COLO668 (cell line): ENCODE data around the gene SLC4A5.

Experiments
- DNase-seq: peaks from one replicate; lab custom pipeline; 2025; ENCODE audit not compliant: unreplicated experiment; lab: John Stamatoyannopoulos, UW

SLC4A5 gene

DNA sequence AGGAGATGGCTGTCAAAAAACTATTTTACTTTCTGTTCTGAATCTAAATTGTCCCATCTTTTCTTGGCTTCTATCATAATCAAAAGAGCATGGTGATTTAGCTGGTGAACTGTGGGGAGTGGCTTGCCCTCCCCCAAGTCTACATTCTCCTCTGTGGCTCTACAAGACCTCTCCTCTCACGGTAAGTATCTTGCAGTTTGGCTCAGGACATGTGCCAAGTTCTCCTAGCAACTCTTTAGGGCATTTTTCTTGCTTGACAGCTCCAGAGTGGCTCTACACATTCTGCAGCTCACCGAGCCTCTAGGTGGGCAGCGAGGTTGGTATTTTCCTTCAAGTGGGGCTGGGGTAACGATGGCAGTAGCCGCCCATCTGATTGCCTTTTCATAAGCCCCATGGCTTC is 29.1 kb downstream of the SLC4A5 start:
- DNase-seq, result no peak

DNA sequence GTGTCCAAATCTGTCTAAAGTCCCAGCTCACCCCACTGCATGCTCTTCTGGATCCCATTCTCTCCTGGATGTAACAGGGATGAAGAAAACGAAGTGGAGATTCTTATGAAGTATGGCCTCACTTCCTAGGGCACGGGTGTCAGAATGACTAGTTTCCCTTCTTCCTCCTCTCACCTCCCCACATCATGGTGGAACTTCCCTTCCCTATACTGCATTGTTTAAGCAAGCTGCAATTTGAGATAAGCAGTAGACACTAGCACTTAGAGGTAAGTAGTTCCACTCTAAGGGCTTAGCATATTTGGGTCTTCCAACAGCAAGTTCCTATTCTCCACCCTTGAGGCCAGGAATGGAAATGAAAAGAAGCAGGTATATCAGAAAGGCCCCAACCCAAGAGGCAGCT is 29.7 kb downstream of the SLC4A5 start:
- DNase-seq, result no peak

DNA sequence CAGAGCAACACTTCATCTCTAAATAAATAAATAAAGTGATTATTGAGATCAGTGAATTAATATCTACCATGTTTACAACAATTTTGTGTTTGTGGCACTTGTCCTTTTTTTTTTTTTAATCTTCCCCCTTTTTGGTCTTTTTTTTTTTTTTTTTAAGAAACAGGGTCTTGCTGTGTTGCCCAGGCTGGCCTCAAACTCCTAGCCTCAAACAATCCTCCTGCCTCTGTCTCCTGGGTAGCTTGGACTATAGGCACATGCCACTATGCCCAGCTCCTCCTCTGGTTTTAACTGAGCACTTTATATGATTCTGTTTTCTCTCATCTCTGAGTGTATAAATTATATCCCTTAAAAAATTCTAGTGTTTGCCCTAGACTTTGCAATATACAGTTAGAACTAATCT is 30.3 kb downstream of the SLC4A5 start:
- no peak for DNase-seq

DNA sequence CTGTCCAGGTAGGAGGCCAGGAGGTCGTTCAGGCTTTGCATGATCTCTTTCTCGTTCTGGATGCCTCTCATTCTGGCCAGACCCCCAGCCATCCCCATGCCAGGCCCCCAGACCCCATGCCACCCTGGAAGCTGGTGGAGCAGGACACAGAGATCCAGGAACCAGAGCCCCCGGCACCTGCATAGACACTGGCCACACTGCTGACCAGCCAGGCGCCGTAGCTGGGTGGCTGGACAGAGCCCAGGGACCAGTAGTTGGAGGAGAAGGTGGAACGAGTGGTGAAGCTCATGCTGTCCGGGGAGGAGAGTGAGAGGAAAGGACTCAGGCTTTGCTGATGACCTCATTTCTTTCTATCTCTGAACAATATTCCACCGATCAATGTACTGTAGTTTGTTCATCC is 35.5 kb downstream of the SLC4A5 start:
- no peak for DNase-seq

DNA sequence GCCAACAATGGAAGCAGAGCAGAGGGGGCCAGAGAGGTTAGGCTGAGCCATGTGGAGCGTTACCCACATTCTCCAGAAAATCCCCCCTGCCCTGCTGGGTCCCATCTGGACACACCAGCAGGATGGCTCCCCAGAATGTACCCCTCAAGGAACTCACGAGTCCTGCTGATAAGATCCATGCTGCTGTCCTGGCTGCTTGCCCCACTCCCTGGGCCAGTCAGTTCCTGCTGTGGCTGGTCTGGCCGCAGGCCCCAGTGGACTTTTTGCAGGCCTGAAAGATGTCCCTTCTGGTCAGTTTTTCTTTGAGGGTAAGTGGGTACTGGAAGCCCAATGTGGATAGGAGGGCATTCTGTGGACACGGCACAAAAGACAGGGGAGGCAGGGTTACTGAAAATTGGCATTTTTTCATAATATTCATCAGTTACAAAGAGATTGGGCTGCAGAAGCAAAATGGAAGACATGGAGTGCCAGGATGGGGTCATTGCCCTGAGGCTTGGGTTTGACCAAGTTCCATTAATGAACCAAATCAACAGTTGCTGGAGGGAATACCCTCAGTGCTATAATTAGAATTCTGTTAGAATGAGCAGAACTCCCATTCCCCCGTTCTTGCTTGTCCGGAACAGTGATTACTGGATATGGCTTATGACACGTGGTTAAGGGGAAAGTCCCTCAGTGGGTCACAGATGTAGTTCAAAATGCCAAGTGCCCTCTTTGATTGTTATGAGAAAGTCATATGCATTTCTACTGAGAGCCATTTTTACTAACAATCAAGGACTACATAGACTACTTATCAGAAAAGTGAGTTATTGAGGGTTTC is 38.7 kb downstream of the SLC4A5 start:
- DNase-seq, result no peak

DNA sequence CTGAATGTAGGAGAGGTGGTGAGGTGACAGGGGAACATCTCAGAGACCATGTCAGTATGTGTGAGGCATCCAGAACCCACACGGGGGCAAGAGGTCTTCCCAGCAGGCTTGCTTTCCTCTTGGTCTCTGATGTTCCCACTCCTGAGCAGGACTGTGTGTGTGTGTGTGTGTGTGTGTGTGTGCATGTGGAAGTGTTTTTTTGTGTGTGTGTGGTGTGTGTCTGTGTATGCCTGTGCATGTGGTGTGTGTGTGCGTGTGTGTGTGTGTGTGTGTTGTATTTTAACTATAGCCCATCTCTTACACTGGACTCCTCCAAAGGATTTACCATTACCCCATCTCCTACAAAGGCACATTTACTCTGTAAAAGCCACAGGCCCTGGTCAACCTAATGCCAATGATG is 40.4 kb downstream of the SLC4A5 start:
- DNase-seq, result no peak

DNA sequence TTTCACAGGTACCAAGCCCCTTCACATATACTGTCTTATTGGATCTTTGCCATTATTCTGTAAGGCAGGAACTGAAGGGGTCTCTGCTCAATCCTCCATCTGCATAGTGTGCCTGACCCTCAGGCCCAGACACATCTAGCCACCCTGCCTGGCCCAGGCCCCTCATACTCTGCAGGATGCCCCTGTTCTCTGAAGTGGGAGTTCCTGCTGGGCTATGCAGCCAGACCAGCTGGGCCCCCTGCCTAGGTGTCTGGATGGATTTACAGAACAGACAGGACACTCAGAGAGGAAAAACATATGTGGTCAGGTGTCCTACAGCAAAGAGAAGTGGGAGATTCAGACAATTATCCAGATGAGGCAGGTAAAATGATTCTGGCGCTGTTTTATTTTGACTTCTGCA is 42.0 kb downstream of the SLC4A5 start:
- no peak for DNase-seq

DNA sequence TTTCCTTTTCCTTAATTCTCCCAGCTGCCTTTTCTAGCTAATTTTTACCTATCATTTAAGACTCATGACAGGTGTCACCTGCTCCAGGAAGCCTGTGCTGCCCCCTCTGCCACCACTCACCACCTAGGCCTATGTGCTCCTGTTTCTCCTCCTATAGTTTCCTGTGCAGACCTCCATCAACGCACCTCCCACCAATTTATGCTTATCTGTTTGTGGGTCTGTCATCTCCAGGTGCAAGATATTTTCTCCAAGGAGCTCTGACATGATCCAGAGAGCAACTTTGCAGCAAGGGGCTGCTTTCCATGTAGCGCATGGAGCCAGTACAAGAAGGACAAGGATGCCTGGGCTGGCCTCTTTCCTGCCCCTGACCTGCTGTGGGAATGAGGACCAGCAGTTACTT is 42.7 kb downstream of the SLC4A5 start:
- no peak for DNase-seq

DNA sequence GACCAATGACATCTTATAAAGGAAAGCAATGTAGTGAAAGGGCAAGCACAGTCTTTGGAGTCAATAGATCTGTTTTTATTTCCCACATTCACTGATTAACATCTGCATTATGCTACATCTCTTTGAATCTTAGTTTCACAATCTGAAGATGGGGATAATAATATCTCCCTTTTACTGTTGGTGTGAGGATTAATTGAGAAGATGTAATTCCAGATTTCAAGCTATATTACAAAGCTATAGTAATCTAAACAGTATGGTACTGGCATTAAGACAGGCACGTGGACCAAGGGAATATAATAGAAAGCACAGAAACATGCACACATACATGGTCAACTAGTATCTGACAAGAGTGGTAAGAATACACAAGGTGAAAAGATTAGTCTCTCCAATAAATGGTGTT is 45.3 kb downstream of the SLC4A5 start:
- no peak for DNase-seq

DNA sequence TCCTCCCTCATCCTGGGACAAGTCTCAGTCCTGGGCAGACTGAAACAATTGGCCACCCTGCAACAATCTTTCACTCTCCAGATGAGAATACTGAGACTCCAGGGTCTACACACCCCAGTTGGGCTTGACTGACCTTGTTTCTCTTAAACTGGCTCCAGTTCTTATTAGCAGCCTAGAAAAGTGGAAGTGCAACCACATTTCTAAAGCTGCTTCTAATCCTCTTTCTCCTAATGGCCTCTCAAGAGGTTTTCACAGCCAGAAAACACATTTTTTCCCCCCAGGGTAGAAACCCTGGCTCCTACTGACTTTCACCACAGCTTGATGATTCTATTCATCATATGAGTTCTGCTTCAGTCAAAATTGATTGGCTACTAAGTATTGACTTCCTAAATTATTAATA is 45.8 kb downstream of the SLC4A5 start:
- no peak for DNase-seq

DNA sequence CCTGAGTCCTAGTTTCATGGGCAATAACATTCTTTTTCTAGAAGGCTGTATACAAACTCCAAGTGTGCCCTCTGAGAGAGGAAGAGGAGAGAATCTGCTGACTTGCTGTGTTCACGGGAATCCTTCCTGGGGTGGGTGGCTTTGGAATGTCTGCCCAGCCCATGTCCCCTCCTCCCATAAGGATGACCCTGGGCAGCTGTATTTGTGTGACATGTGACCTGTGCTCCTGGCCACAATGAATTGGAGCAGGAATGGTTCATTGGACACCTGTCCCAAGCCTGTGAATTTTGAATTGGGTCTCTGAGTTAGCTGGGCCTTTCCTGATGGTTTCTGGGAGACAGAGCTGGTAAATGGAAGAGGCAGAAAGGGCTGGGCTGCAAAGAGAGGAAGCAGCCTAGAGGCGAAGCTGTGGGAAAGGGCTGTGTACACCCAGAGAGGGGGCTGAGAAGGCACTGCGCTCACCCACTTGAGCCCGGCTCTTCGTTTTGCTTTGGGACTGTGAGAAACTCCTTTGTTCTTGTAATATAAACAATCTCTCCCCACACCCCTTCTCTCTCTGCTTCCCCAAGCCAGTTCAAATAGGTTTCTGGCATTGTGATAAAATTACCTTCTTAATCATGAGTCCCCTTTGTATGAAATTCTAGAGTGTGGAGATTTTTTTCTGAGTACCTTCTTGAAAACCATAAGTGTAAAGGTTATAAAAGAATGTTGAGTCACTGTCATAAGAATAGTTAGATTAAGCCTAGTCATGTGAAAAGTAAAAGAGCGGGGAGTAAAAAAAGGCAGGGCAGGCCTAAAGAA is 49.8 kb downstream of the SLC4A5 start:
- no peak for DNase-seq

DNA sequence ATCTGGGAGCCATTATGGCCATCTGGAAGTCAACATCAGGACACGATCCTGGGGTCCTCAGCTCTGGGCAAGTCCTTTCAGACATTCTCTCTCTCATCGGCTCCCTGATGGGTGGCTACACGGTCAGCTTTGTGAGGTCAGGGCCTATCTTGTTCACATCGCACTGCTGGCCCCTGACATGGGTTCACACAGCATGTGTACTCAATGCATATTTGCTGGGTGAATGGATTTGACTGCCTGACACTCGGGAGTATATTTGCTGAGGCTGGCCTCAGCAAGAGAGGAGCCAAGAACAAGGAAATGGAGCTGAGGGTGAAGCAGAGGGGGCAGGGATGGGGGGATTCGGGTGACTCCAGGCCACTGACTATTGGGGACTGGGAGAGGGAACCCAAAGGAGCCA is 50.5 kb downstream of the SLC4A5 start:
- DNase-seq, result no peak

DNA sequence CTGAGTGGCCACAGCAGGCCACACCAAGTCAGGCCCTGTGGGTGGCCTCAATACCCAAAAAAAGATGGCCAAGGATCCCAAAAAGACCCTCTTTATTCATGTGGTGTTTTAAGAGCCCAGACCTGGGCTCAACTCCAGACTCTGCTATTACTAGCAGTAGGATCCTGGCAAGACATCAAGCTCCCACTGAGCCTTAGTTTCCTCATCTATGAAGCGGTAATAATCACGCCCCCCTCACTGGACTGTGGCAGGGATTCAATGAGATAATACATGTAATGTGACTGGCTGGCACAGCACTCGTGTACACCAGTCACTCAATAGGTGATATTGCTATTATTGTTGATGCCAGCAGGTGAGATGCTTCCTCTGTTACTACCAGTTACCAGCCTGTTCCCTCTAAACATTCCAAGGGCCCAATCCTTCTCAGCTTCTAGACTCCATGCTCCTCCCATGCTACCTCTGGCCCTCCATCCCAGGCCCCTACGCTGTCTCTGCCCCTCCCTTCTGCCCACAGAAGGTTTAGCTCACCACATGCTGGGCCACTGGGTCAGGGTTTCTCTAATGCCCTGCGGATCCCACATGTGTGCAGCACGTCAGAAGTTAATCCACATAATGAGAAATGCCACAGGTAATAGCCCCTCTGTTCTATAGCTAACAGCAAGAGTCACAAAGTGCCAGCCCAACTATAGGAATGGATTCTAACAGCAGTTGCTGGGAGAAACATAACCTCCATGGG is 51.2 kb downstream of the SLC4A5 start:
- DNase-seq, result no peak

DNA sequence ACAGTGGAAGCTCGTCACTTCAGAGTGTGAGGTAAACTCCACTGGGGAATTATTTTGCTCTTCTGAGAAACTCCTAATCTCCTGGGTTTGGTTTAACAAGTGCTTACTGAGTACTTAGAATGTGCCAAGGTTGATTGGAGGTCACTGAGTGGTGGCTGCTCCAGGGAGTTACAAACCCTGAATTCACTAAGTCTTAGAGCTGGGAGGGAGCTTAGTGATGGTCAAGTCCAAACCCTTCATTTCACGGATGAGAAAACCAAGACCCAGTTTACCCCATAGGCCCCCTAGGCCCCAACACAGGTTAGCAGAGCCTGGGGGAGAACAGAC is 52.0 kb downstream of the SLC4A5 start:
- DNase-seq, result no peak

DNA sequence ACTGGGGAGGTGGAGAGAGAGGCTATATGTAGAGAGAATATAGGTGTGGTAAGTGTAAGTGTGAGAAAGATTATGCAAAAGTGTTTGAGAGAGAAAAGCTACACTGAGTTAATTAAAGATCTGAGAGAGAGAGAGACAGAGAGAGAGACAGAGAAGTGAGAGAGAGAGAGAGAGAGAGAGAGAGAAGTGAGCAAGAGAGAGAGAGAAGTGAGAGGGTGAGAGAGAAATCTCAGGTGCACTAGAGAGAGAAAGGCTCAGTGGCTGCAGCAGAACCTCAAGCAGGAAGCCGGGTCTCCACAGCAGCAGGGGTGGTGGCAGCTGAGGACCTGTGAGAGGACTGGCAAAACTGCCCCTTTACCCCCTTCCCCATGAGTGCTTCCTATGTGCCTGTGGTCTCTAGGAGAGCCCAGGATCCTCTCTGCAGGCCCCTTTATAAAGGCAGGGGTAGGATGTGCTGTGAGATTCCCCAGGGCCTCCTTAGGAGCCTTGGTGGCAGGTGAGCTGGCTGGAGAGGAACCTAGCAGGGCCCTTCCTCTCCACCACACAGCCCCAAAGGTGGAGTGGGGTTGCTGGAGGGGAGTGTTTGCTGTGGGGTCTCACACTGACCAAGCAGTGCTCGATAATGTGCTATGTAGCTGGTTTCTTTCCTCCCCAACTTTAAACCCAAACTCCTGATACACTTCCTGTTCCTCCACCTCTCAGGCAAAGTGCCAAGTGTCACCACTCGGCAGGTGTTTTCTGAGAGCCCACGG is 52.6 kb downstream of the SLC4A5 start:
- peak; percentile 30 for DNase-seq

DNA sequence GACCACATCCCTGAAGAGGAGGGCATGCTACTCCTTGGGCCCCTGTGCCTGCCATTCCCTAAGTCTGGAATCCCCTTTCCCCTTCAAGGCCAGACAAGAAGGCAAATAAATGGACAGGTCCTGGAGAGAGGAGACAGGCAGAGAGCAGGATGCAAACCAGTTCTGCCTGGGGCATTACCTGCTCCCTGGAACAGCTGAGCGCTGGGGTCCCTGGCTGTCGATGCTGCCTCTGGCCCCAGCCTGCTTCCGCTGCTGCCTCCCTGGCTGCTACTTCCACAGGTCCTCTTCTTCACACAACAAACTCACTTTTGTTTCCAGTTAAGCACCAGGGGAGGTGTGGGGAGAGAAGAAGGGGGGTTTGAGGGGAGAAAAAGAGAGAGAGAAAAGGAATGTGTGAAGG is 53.1 kb downstream of the SLC4A5 start:
- DNase-seq, result no peak

DNA sequence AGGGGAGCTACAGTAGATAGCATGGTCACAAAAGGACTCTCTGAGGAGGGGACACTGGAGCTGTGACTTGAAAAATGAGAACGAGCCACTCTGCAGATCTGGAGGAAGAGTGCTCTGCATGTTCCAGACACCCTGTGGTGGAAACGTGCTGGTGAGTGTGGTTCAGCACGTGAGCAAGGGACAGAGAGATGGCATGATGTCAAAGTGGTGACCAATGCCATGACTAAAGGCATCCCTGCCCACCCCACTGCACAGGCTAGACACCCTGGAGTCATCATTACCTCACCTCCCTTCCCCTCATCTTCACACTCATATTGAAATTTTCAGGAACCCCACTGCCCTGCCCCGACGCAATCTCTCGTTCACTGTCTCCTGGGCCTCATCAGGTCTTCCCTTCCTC is 56.5 kb downstream of the SLC4A5 start:
- no peak for DNase-seq

DNA sequence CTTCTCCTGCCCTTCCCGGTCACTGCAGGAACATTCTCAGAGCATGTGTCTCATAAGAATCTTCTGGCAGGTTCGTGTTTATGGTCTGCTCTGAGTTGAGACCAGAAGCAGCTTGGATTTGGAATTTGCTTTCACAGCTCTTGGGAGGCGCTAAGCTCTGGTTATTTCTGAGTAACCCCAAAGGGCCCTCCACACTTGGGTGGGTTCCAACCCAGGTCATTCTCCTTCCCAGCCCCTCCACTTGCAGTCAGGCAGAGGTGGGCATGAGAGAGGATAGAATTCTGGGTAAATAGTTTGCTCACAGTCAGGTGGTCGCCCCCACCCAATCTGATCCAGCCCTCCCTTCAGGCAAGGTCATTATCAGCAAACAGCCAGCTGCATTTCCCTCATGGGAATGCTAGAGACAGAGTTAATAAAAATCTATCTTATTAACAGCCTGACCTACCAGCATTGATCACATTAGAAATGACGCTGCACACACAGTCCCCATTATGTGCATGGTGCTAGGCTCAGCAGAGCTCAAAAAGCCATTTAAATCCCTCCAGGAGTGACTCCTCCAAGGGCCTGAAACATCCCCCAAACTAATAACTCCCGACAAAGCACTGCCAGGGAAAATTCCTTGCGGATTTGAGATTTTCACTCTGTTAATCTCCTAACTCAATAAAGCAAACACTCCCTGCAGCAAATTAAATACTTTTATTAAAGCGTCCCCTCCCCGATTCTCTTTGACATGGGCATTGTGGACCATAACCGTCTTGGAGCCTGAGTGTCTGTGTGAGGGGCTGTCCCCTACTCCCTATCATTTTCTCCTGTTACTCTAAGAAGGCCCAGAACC is 61.9 kb downstream of the SLC4A5 start:
- DNase-seq, result no peak

DNA sequence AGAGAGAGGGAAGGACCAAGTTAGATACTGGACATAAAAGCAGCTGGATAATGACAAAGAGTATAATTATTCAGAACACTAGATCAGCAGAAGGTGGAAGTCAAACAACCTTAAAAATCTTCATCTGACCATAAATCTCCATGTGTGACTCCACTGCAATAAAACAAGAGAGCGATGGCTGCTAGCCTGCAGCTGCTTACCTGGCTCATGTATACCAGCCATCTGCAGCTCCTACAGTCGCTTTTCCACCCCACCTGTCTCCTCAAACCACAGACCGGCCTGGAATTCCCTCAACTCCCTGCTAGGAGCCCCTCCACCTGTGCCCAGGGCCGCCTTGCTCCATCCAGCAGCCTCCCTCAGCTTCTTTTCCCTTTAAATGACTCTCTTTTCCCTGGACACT is 64.5 kb downstream of the SLC4A5 start:
- DNase-seq, result no peak

DNA sequence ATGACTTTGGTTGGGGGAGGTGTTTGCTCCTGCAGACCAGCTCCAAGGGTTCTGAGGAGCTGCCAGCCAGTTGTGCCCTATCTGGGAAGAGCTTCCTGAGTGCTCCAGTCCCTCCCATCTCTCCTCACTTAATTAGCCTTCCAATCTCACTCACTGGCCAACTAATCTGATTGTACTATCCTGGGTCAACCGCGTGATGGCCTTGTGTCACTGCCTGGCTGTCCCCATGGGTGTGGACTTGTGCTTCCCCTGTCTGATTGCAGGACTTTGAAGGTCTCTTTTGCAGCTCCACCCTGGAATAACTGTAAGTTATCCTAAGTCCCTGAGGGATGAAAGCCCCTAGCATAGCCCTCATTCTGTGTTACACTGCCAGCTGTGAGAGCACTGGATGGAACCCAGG is 65.0 kb downstream of the SLC4A5 start:
- no peak for DNase-seq
